HEK293 (cell line): Measurements from ENCODE around the gene SCAMP2.

Experiments used
- CTCF ChIP-seq: fragments of 450-650 bp; formaldehyde crosslinking; IDR thresholded peaks from 2 replicates; pipeline ENCODE4 v1.5.1; 2016; ENCODE audit warnings: missing biosample characterization, missing genetic modification characterization
- GLIS2 ChIP-seq: fragments of 450-650 bp; formaldehyde crosslinking; IDR thresholded peaks from 2 replicates; pipeline ENCODE4 v1.5.1; 2016; ENCODE audit warnings: missing biosample characterization, missing genetic modification characterization
- SCRT1 ChIP-seq: fragments of 450-650 bp; formaldehyde crosslinking; IDR thresholded peaks from 2 replicates; pipeline ENCODE4 v1.5.1; 2016; ENCODE audit warnings: missing biosample characterization, missing genetic modification characterization, borderline replicate concordance
- SCRT2 ChIP-seq: fragments of 450-650 bp; formaldehyde crosslinking; IDR thresholded peaks from 2 replicates; pipeline ENCODE4 v1.5.1; 2016; ENCODE audit warnings: missing biosample characterization, missing genetic modification characterization
- TRIM28 ChIP-seq: IDR thresholded peaks from 2 replicates; pipeline ENCODE4 v1.6.1; 2011; ENCODE audit warnings: low read length, control low read depth, borderline replicate concordance
- YY1 ChIP-seq: fragments of 450-650 bp; formaldehyde crosslinking; IDR thresholded peaks from 2 replicates; pipeline ENCODE4 v1.5.1; 2018; ENCODE audit warnings: missing biosample characterization, missing genetic modification characterization
- ZNF140 ChIP-seq: fragments of 450-650 bp; formaldehyde crosslinking; IDR thresholded peaks from 2 replicates; pipeline ENCODE4 v1.5.1; 2016; ENCODE audit warnings: missing biosample characterization, missing genetic modification characterization
- ZNF335 ChIP-seq: fragments of 450-650 bp; formaldehyde crosslinking; conservative IDR thresholded peaks from 2 replicates; pipeline ENCODE4 v1.5.1; 2016; ENCODE audit warnings: missing biosample characterization, missing genetic modification characterization
- ZNF707 ChIP-seq: fragments of 450-650 bp; formaldehyde crosslinking; IDR thresholded peaks from 2 replicates; pipeline ENCODE4 v1.5.1; 2016; ENCODE audit warnings: missing biosample characterization, missing genetic modification characterization
- TF ChIP-seq, protein P1 (sequence below): fragments of 450-650 bp; formaldehyde crosslinking; IDR thresholded peaks from 2 replicates; pipeline ENCODE4 v1.5.1; 2016; ENCODE audit warnings: missing biosample characterization, missing genetic modification characterization

GRCh38 chr15:74891469-74891868 is 18.3 kb upstream of the SCAMP2 start:
- TF ChIP-seq, protein P1, sequence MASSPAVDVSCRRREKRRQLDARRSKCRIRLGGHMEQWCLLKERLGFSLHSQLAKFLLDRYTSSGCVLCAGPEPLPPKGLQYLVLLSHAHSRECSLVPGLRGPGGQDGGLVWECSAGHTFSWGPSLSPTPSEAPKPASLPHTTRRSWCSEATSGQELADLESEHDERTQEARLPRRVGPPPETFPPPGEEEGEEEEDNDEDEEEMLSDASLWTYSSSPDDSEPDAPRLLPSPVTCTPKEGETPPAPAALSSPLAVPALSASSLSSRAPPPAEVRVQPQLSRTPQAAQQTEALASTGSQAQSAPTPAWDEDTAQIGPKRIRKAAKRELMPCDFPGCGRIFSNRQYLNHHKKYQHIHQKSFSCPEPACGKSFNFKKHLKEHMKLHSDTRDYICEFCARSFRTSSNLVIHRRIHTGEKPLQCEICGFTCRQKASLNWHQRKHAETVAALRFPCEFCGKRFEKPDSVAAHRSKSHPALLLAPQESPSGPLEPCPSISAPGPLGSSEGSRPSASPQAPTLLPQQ (tag by site-specific recombination), result no peak
- TF ChIP-seq CTCF (no peak), SCRT2 (tag by site-specific recombination) (no peak), TRIM28 (no peak), YY1 (tag by site-specific recombination) (no peak), ZNF140 (tag by site-specific recombination) (no peak), ZNF335 (tag by site-specific recombination) (no peak), GLIS2 (tag by site-specific recombination) (no peak), SCRT1 (tag by site-specific recombination) (no peak), ZNF707 (tag by site-specific recombination) (no peak)
